NCI-H748 (cell line): ENCODE data around the gene FSTL4.

Experiments
- DNase-seq: peaks from one replicate; lab custom pipeline; 2025; ENCODE audit not compliant: unreplicated experiment; lab: John Stamatoyannopoulos, UW

Gene FSTL4

GRCh38 chr5:133328800-133329199 is 283.5 kb downstream of the FSTL4 start:
- no peak for DNase-seq

- no peak for DNase-seq
These were observed 284.4 kb downstream of the FSTL4 start for GRCh38 chr5:133327946-133328401.

- DNase-seq = no peak
These were observed 286.0 kb downstream of the FSTL4 start for GRCh38 chr5:133326361-133326760.

GRCh38 chr5:133325864-133326263 is 286.5 kb downstream of the FSTL4 start:
- DNase-seq = no peak

- DNase-seq = no peak
These were observed 287.4 kb downstream of the FSTL4 start for GRCh38 chr5:133324926-133325325.

- DNase-seq = peak; percentile 59
These were observed 288.6 kb downstream of the FSTL4 start for GRCh38 chr5:133323494-133324457.

- DNase-seq = no peak
These were observed 289.6 kb downstream of the FSTL4 start for GRCh38 chr5:133322743-133323142.

GRCh38 chr5:133321833-133322420 is 290.4 kb downstream of the FSTL4 start:
- DNase-seq = no peak

GRCh38 chr5:133321286-133321832 is 291.0 kb downstream of the FSTL4 start:
- no peak for DNase-seq

GRCh38 chr5:133319905-133320520 is 292.3 kb downstream of the FSTL4 start:
- DNase-seq = no peak

- no peak for DNase-seq
These were observed 293.1 kb downstream of the FSTL4 start for GRCh38 chr5:133319244-133319643.

- DNase-seq = no peak
These were observed 294.8 kb downstream of the FSTL4 start for GRCh38 chr5:133317558-133317957.

- DNase-seq = no peak
These were observed 295.7 kb downstream of the FSTL4 start for GRCh38 chr5:133316346-133317343.

GRCh38 chr5:133314086-133314485 is 298.3 kb downstream of the FSTL4 start:
- DNase-seq = no peak

GRCh38 chr5:133311176-133311575 is 301.2 kb downstream of the FSTL4 start:
- no peak for DNase-seq

GRCh38 chr5:133309984-133310621 is 302.2 kb downstream of the FSTL4 start:
- no peak for DNase-seq

GRCh38 chr5:133309166-133309795 is 303.1 kb downstream of the FSTL4 start:
- no peak for DNase-seq

GRCh38 chr5:133307275-133307674 is 305.1 kb downstream of the FSTL4 start:
- DNase-seq = no peak

GRCh38 chr5:133304707-133305216 is 307.6 kb downstream of the FSTL4 start:
- no peak for DNase-seq
